Activated CD4-positive, CD25-positive, alpha-beta regulatory T cell treated with anti-CD3 and anti-CD28 coated beads, Interleukin-2, amount 50 U/mL, for 72 hours (primary cell): ENCODE results near the gene KRT6B.

ENCODE experiments used
- DNase-seq: peaks from one replicate; pipeline ENCODE4 v3.0.0; 2021

The KRT6B gene

GRCh38 chr12:52407918-52408317 lies 44.0 kb downstream of the KRT6B start:
- no peak for DNase-seq

GRCh38 chr12:52405922-52406385 lies 46.0 kb downstream of the KRT6B start, which contains the start of gene KRT82:
TSS of gene KRT82 (minus strand) at chr12:52406335. CDS start at chr12:52406277, 58 bp downstream.
- no peak for DNase-seq

GRCh38 chr12:52404951-52405350 lies 47.0 kb downstream of the KRT6B start:
- DNase-seq: no peak

GRCh38 chr12:52403561-52403960 lies 48.4 kb downstream of the KRT6B start:
- DNase-seq: no peak

GRCh38 chr12:52402873-52403540 lies 48.9 kb downstream of the KRT6B start:
- DNase-seq: no peak

- DNase-seq: no peak
These were observed 49.6 kb downstream of the KRT6B start for GRCh38 chr12:52402377-52402776.

- DNase-seq: no peak
These were observed 50.0 kb downstream of the KRT6B start for GRCh38 chr12:52401926-52402325.

GRCh38 chr12:52401526-52401925 lies 50.4 kb downstream of the KRT6B start:
- DNase-seq: no peak

GRCh38 chr12:52400906-52401305 lies 51.0 kb downstream of the KRT6B start:
- DNase-seq: no peak

- no peak for DNase-seq
These were observed 52.2 kb downstream of the KRT6B start for GRCh38 chr12:52399756-52400155.

- DNase-seq: no peak
These were observed 53.8 kb downstream of the KRT6B start for GRCh38 chr12:52398176-52398575.

- DNase-seq: no peak
These were observed 55.3 kb downstream of the KRT6B start for GRCh38 chr12:52396656-52397055.
